Liver (tissue), 9 donors: ENCODE measurements around the gene EHBP1. TPM values are rescaled to one million over a fixed set of nuclear protein-coding genes. Genes with fewer than 3 reads are reported as not detected.

ENCODE experiments used
- DNase-seq: peaks from one replicate; pipeline ENCODE4 v3.0.0-alpha.2; 2017; ENCODE audit warnings: low spot score
- H3K27ac ChIP-seq, 2 donors: one replicate each; pipeline ENCODE4 v1.7.0; 2013; ENCODE audit warnings: inconsistent platforms in 2 of 2, low read length in 2 of 2, control low read depth in 1 of 2, low read depth in 1 of 2, mild to moderate bottlenecking in 1 of 2
- H3K27me3 ChIP-seq, 4 donors: one replicate each; pipeline versions ENCODE4 v1.6.1 to v1.7.0; 2013; ENCODE audit warnings: low read length in 3 of 4, inconsistent platforms in 1 of 4, mild to moderate bottlenecking in 1 of 4, moderate library complexity in 1 of 4; ENCODE audit not compliant: control insufficient read depth in 4 of 4, insufficient read depth in 4 of 4
- H3K36me3 ChIP-seq, 4 donors: one replicate each; pipeline versions ENCODE4 v1.6.1 to v1.7.0; 2013; ENCODE audit warnings: low read length in 3 of 4, mild to moderate bottlenecking in 3 of 4, low read depth in 1 of 4, moderate library complexity in 1 of 4; ENCODE audit not compliant: control insufficient read depth in 4 of 4, insufficient read depth in 3 of 4
- H3K4me1 ChIP-seq, 4 donors: one replicate each; pipeline versions ENCODE4 v1.6.1 to v1.7.0; 2013; ENCODE audit warnings: low read length in 3 of 4, mild to moderate bottlenecking in 3 of 4, moderate library complexity in 1 of 4; ENCODE audit not compliant: control insufficient read depth in 4 of 4, insufficient read depth in 4 of 4
- H3K4me3 ChIP-seq, 3 donors: one replicate each; pipeline versions ENCODE4 v1.6.1 to v1.7.0; 2013; ENCODE audit warnings: low read length in 3 of 3, control low read depth in 1 of 3, low read depth in 1 of 3, mild to moderate bottlenecking in 1 of 3
- H3K9ac ChIP-seq, 2 donors: one replicate each; pipeline ENCODE4 v1.7.0; 2013; ENCODE audit warnings: low read length in 2 of 2, mild to moderate bottlenecking in 2 of 2, moderate library complexity in 2 of 2, control low read depth in 1 of 2, low read depth in 1 of 2
- H3K9me3 ChIP-seq, 4 donors: one replicate each; pipeline versions ENCODE4 v1.6.1 to v1.7.0; 2013; ENCODE audit warnings: low read length in 3 of 4; ENCODE audit not compliant: control insufficient read depth in 4 of 4
- ATF3 ChIP-seq: IDR thresholded peaks from 2 replicates; pipeline ENCODE4 v1.6.1; 2016; ENCODE audit warnings: antibody characterized with exemption
- CTCF ChIP-seq: fragments of 150-350 bp; IDR thresholded peaks from 2 replicates; pipeline ENCODE4 v1.5.1; 2017; ENCODE audit warnings: improper control_type of control experiment, low read depth, low read length; ENCODE audit not compliant: missing input control
- EGR1 ChIP-seq, 2 donors: IDR thresholded peaks; 2 replicates each; pipeline ENCODE4 v1.6.1; 2016 to 2018; ENCODE audit warnings: antibody characterized with exemption in 2 of 2, low read depth in 2 of 2
- FOXA1 ChIP-seq: IDR thresholded peaks from 2 replicates; pipeline ENCODE4 v1.6.1; 2016; ENCODE audit warnings: antibody characterized with exemption
- GABPA ChIP-seq, 2 donors: IDR thresholded peaks in 1 of 2; conservative IDR thresholded peaks in 1 of 2; 2 replicates each; pipeline ENCODE4 v1.6.1; 2016; ENCODE audit warnings: antibody characterized with exemption in 2 of 2, mild to moderate bottlenecking in 1 of 2, moderate library complexity in 1 of 2
- HNF4G ChIP-seq: IDR thresholded peaks from 2 replicates; pipeline ENCODE4 v1.6.1; 2016; ENCODE audit warnings: antibody characterized with exemption
- JUND ChIP-seq, 2 donors: IDR thresholded peaks; 2 replicates each; pipeline ENCODE4 v1.6.1; 2016; ENCODE audit warnings: antibody characterized with exemption in 2 of 2
- MAX ChIP-seq: IDR thresholded peaks from 2 replicates; pipeline ENCODE4 v1.6.1; 2016; ENCODE audit warnings: antibody characterized with exemption
- NR2F2 ChIP-seq: IDR thresholded peaks from 2 replicates; pipeline ENCODE4 v1.6.1; 2016; ENCODE audit warnings: antibody characterized with exemption
- RAD21 ChIP-seq, 2 donors: IDR thresholded peaks; 2 replicates each; pipeline ENCODE4 v1.6.1; 2016; ENCODE audit warnings: antibody characterized with exemption in 2 of 2, mild to moderate bottlenecking in 2 of 2
- REST ChIP-seq: IDR thresholded peaks from 2 replicates; pipeline ENCODE4 v1.6.1; 2016; ENCODE audit warnings: antibody characterized with exemption, mild to moderate bottlenecking
- RXRA ChIP-seq, 2 donors: IDR thresholded peaks; 2 replicates each; pipeline ENCODE4 v1.6.1; 2017 to 2018; ENCODE audit warnings: antibody characterized with exemption in 2 of 2, mild to moderate bottlenecking in 1 of 2
- SP1 ChIP-seq: IDR thresholded peaks from 2 replicates; pipeline ENCODE4 v1.6.1; 2018; ENCODE audit warnings: antibody characterized with exemption, mild to moderate bottlenecking
- TAF1 ChIP-seq: conservative IDR thresholded peaks from 2 replicates; pipeline ENCODE4 v1.6.1; 2016; ENCODE audit warnings: antibody characterized with exemption, mild to moderate bottlenecking
- YY1 ChIP-seq: IDR thresholded peaks from 2 replicates; pipeline ENCODE4 v1.6.1; 2016; ENCODE audit warnings: antibody characterized with exemption, mild to moderate bottlenecking
- WGBS: extraction: QIAGEN DNeasy Blood & Tissue Kit; methylation state at CpG from one replicate; pipeline ENCODE4 v1.1.7; 2013; 5-methylcytosine and 5-hydroxymethylcytosine counted together
- polyA plus RNA-seq, 2 donors: library from polyadenylated mRNA; stranded (reverse) in 1 of 2; unstranded in 1 of 2; fragments of 200-250 nt in 1 of 2; fragments of >200 nt in 1 of 2; fragmentation: Nextera tagmentation in 1 of 2; extraction: Ambion mirVana in 1 of 2; gene quantifications; one replicate each; pipeline versions ENCODE4 v1.2.1 to v1.2.3, GENCODE V29; 2013 to 2015
- total RNA-seq, 2 donors: library from RNA; depleted of rRNA; stranded (reverse); fragments of >200 nt; gene quantifications; one replicate each; pipeline ENCODE4 v1.2.3, GENCODE V29; 2014
- donor health status: healthy.
- donor health status: healthy.
- donor health status: healthy.
- donor health status: healthy.
- donor health status: healthy.

EHBP1 gene
- total and polyA plus RNA-seq, 4 donors = 16.6 to 85.8 (median 24.4) TPM

- H3K9ac ChIP-seq = no peak overlapping the region
- TF ChIP-seq NR2F2 (no peak), EGR1 (IDR thresholded peaks at IDR 0.05; ENCODE audit: low read depth in 2 of 2) (no peak), REST (no peak), CTCF (no peak)
- no peak for DNase-seq
- peaks cover 2 to 11% (median 5%) of the 10 kb centered on the region in 4 donors for H3K36me3 ChIP-seq
- peak overlapping the region in 1 of 3 donors; percentile 9 for H3K4me3 ChIP-seq
- peaks cover 0 to 2% (median 0%) of the 10 kb centered on the region in 4 donors for H3K9me3 ChIP-seq
- no peak overlapping the region for H3K27ac ChIP-seq
- WGBS = 29% methylated on average over 71 of the region's 71 CpGs
- H3K4me1 ChIP-seq = peaks cover 18 to 52% (median 40%) of the 10 kb centered on the region in 4 donors
- H3K27me3 ChIP-seq = peaks cover 0 to 3% (median 2%) of the 10 kb centered on the region in 4 donors
Observed at GRCh38 chr2:63047321-63048279, 342.1 kb downstream of the EHBP1 start.

GRCh38 chr2:63048367-63049171 is 343.1 kb downstream of the EHBP1 start:
- WGBS = 15% methylated on average over 61 of the region's 61 CpGs
- no peak overlapping the region for H3K27ac ChIP-seq
- H3K36me3 ChIP-seq = peaks cover 2 to 11% (median 5%) of the 10 kb centered on the region in 4 donors
- no peak overlapping the region for H3K9ac ChIP-seq
- H3K4me1 ChIP-seq = peaks cover 18 to 55% (median 41%) of the 10 kb centered on the region in 4 donors
- no peak for DNase-seq
- H3K27me3 ChIP-seq = peaks cover 0 to 6% (median 3%) of the 10 kb centered on the region in 4 donors
- peaks cover 0 to 2% (median under 1%) of the 10 kb centered on the region in 4 donors for H3K9me3 ChIP-seq
- peak overlapping the region in 1 of 3 donors; percentile 7 for H3K4me3 ChIP-seq
- no peak for TF ChIP-seq HNF4G
- no peak for TF ChIP-seq YY1
- no peak for TF ChIP-seq TAF1
- no peak for TF ChIP-seq RXRA (IDR thresholded peaks at IDR 0.05)
- TF ChIP-seq SP1 = no peak
- TF ChIP-seq GABPA (IDR thresholded peaks at IDR 0.05 in 1 of 2, conservative IDR thresholded peaks at IDR 0.05 in 1 of 2) = no peak
- no peak for TF ChIP-seq NR2F2
- no peak for TF ChIP-seq JUND (IDR thresholded peaks at IDR 0.05)
- no peak for TF ChIP-seq RAD21 (IDR thresholded peaks at IDR 0.05)
- no peak for TF ChIP-seq FOXA1
- no peak for TF ChIP-seq MAX
- no peak for TF ChIP-seq REST
- TF ChIP-seq ATF3 = no peak
